HL-60 (cell line): ENCODE measurements around the gene GPRC6A.

Experiments
- DNase-seq, 2 experiments: peaks; one replicate each; pipeline ENCODE4 v3.0.0-alpha.2; 2010 to 2020; ENCODE audit warnings: low read depth in 1 of 2, low spot score in 1 of 2
- H3K27ac ChIP-seq: fragments of 250-450 bp; sonication (Bioruptor Pico); replicated peaks from 2 replicates; pipeline ENCODE4 v1.5.1; 2020; ENCODE audit warnings: mild to moderate bottlenecking, moderate library complexity
- H3K27me3 ChIP-seq: fragments of 250-450 bp; sonication (Bioruptor Pico); 2 replicates; pipeline ENCODE4 v1.5.1; 2021; ENCODE audit warnings: mild to moderate bottlenecking, moderate library complexity; ENCODE audit not compliant: insufficient read depth, poor library complexity, severe bottlenecking
- H3K4me3 ChIP-seq: replicated peaks from 2 replicates; pipeline ENCODE4 v1.5.1; 2011; ENCODE audit warnings: mild to moderate bottlenecking, control low read depth, low read length; ENCODE audit not compliant: insufficient read depth
- GABPA ChIP-seq: IDR thresholded peaks from 2 replicates; pipeline ENCODE4 v1.6.1; 2012; ENCODE audit warnings: low read depth
- POLR2AphosphoS5 ChIP-seq: IDR thresholded peaks from 2 replicates; pipeline ENCODE4 v1.6.1; 2012; ENCODE audit warnings: low read depth
- REST ChIP-seq: IDR thresholded peaks from 2 replicates; pipeline ENCODE4 v1.6.1; 2012; ENCODE audit warnings: low read depth; ENCODE audit not compliant: insufficient replicate concordance
- SPI1 ChIP-seq: IDR thresholded peaks from 2 replicates; pipeline ENCODE4 v1.6.1; 2012; ENCODE audit warnings: low read depth, mild to moderate bottlenecking, borderline replicate concordance
- TF ChIP-seq, protein P1 (sequence below): IDR thresholded peaks from one replicate; pipeline ENCODE4 v1.5.1; 2011; ENCODE audit warnings: low read length, control low read depth, inconsistent platforms; ENCODE audit not compliant: insufficient read depth

Gene GPRC6A

GRCh38 chr6:116772450-116772849, 56.4 kb downstream of the GPRC6A start:
- DNase-seq = no peak
- no peak overlapping the region for H3K4me3 ChIP-seq
- no peak for TF ChIP-seq SPI1
- no peak for TF ChIP-seq REST
- TF ChIP-seq POLR2AphosphoS5 = no peak
- no peak for TF ChIP-seq GABPA
- TF ChIP-seq, protein P1, sequence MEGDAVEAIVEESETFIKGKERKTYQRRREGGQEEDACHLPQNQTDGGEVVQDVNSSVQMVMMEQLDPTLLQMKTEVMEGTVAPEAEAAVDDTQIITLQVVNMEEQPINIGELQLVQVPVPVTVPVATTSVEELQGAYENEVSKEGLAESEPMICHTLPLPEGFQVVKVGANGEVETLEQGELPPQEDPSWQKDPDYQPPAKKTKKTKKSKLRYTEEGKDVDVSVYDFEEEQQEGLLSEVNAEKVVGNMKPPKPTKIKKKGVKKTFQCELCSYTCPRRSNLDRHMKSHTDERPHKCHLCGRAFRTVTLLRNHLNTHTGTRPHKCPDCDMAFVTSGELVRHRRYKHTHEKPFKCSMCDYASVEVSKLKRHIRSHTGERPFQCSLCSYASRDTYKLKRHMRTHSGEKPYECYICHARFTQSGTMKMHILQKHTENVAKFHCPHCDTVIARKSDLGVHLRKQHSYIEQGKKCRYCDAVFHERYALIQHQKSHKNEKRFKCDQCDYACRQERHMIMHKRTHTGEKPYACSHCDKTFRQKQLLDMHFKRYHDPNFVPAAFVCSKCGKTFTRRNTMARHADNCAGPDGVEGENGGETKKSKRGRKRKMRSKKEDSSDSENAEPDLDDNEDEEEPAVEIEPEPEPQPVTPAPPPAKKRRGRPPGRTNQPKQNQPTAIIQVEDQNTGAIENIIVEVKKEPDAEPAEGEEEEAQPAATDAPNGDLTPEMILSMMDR = no peak
- H3K27ac ChIP-seq = no peak overlapping the region
- H3K27me3 ChIP-seq = peaks cover 3% of the 10 kb centered on the region

- TF ChIP-seq REST = no peak
- TF ChIP-seq POLR2AphosphoS5 = no peak
- TF ChIP-seq GABPA = no peak
- TF ChIP-seq, protein P1 = no peak
- TF ChIP-seq SPI1 = no peak
- no peak for DNase-seq
- Histone ChIP-seq H3K27ac (no peak overlapping the region), H3K4me3 (no peak overlapping the region), H3K27me3 (peaks cover 43% of the 10 kb centered on the region)
Observed at GRCh38 chr6:116767715-116768114, 61.2 kb downstream of the GPRC6A start.

- Histone ChIP-seq H3K27ac (no peak overlapping the region), H3K4me3 (no peak overlapping the region), H3K27me3 (peaks cover 48% of the 10 kb centered on the region)
- TF ChIP-seq POLR2AphosphoS5 = no peak
- no peak for TF ChIP-seq GABPA
- DNase-seq = no peak
Observed at GRCh38 chr6:116766506-116767176, 62.2 kb downstream of the GPRC6A start.

GRCh38 chr6:116764961-116765841, 63.7 kb downstream of the GPRC6A start, which contains the start of gene FAM162B:
Gene FAM162B (minus strand): TSS chr6:116765719. CDS start chr6:116765576, 143 bp downstream.
- H3K27ac ChIP-seq = no peak within 1 kb of the TSS

More at GRCh38 chr6:116764961-116765841, 63.7 kb downstream of the GPRC6A start, which contains the start of gene FAM162B:
- no peak for DNase-seq
- Histone ChIP-seq H3K27me3 (peaks cover 45% of the 10 kb centered on the region), H3K4me3 (no peak within 1 kb of the TSS)
- TF ChIP-seq POLR2AphosphoS5 (no peak), SPI1 (no peak), GABPA (no peak), REST (no peak)
- TF ChIP-seq, protein P1 = no peak
